ENCODE measurements around the gene SLC39A10.
"Not testable (repeated sequence)": the region's sequence is repeated elsewhere in the genome, so short reads cannot be mapped to it uniquely, and the experiment has no call there.

SLC39A10 gene

DNA sequence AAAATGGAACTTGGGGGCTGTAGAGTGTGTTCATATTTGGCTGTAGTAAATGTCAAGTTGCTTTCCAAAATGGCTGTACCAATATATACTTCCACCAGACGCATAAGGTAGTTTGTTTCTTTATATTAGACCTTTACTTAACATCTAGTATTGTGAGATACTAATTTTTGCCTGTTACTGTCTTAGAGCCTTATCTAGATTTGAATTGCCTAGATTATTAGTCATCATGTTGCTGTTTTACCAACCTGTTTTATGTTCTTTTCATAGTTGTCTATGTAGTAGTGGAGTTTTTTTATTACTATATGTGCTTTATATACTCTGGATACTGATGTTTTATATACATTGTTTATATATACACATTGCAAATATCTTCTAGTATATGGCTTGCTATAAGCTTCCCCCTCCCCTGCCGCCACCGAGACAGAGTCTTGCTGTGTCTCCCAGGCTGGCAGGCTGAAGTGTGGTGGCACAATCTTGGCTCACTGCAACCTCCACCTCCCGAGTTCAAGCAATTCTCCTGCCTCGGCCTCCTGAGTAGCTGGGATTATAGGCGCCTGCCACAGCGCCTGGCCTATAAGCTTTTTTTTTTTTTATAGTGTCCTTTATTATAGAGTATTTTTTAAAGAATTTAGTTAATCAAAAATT lies 18.9 kb downstream of the SLC39A10 start:
- DNase-seq: no peak

DNA sequence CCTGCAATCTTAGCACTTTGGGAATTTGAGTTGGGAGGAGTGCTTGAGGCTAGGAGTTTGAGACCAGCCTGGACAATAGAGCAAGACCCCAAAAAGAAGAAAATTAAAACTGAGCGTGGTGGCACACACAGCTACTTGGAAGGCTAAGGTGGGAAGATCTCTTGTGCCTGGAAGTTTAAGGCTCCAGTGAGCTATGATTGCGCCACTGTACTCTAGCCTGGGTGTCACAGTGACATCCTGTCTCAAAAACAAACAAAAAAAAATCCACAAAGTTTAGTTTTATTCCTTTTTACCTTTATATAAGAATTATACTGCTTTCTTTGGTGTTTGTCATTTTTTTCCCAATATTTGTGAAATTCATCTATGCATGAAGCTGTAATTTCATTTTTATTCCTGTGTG lies 20.3 kb downstream of the SLC39A10 start:
- DNase-seq: no peak

DNA sequence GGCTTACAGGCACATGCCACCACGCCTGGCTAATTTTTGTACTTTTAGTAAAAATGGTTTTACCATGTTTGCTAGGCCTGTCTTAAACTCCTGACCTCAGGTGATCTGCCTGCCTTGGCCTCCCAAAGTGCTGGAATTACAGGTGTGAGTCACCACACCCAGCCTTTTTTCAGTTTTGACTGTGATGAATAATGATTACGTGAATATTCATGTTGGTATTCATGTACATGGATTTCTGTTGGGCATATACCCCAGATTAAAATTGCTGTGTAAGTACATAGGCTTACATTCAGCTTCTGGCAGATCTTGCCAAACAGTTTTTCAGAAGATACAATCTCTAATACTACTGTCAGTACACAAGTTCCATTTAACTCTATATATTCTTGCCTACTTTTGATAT lies 20.9 kb downstream of the SLC39A10 start:
- DNase-seq: no peak

DNA sequence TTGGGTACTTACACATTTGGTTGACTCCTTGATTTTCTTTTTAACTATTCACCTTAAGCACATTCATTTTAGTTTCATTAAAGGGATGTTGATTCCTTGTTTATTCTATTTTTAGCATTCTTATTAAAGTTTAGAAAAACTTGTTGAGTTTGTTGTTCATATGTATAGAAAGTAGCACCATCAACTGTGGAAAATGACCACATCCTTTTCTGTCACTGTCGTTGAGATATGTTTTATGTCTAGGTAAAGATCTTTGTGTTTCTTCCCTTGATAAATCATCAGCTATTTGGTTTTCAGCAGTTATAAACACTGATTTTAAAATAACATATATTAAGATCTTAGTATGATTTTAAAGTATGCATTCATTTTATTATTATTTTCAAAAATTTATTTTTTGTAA lies 25.1 kb downstream of the SLC39A10 start:
- no peak for DNase-seq

- no peak for DNase-seq
These were observed 26.1 kb downstream of the SLC39A10 start for GRCh38 chr2:195683174-195683573.

- no peak for DNase-seq
These were observed 29.5 kb downstream of the SLC39A10 start for GRCh38 chr2:195686564-195686963.

- no peak for DNase-seq
These were observed 30.5 kb downstream of the SLC39A10 start for GRCh38 chr2:195687320-195688086.

DNA sequence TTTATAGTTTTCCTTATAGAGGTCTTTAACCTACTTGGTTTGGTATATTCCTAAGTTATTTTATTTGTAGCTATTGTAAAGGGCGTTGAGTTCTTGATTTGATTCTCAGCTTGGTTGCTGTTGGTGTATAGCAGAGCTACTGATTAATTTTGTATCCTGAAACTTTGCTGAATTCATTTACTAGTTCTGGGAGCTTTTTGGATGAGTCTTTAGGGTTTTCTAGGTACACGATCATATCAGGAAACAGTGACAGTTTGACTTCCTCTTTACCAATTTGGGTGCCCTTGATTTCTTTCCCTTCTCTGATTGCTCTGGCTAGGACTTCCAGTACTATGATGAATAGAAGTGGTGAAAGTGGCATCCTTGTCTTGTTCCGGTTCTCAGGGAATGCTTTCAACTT lies 35.5 kb downstream of the SLC39A10 start:
- DNase-seq: not testable (repeated sequence)

DNA sequence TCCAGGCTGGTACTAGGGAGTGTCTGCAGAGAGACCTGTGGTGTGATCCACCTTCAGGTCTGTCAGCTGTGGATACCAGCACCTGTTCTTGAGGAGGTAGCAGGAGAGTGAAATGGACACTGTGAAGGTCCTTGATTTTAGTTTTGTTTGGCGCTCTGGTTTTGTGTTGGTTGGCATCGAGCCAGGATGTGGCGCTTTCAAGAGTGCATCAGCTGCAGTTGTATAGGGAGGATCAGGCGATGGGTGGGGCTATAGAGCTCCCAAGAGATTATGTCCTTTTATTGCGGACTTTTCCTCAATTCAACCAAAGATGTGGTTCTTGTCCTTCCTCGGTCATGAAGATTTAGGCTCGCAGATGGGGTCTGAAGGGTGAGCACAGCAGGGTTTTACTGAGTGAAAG lies 37.5 kb downstream of the SLC39A10 start:
- DNase-seq: no peak

DNA sequence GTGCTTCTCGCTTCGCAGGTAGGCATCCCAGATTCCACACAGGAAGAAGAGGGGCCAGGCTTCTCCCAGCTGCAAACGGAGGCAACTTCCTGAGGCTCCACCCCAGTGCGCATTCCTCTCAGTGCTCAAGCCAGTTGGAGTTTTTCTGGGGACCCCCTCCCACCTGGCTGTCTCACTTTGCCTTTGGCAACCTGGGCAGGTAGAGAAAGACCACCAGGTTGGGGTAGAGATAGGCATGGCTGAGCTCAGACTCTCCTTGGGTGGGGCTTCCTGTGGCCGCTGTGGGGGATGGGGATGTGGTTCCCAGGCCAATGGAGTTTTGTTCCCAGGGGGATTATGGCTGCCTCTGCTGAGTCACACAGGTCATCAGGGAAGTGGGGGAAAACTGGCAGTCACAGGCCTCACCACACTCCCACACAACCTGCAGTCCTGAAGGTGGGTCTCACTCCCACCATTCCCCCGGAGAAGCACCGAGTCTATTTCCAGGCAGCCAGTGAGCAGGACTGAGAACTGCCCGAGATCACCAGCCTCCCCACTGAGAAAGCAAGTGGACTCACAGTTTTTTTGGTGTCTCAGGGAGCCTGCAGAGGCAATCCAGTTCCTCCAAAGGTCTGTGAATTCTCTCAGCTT lies 38.1 kb downstream of the SLC39A10 start:
- no peak for DNase-seq

GRCh38 chr2:195696012-195696411 lies 39.0 kb downstream of the SLC39A10 start:
- no peak for DNase-seq

DNA sequence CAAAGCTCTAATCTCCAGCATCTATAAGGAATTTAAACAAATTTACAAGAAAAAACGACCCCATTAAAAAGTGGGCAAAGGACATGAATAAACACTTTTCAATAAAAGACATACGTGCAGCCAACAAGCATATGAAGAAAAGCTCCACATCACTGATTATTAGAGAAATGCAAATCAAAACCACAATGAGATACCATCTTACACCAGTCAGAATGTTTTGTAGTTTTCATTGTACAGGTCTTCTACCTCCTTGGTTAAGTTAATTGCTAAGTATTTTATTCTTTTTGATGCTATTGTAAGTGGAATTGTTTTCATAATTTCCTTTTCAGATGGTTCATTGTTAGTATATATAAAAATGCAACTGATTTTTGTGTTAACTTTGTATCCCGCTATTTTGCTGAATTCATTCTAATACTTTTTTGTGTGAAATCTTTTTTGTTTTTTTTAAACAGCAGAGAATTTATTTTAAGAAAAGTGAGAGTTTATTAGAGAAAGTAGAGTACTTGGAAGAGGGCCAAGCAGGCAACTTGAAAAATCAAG lies 40.7 kb downstream of the SLC39A10 start:
- DNase-seq: no peak

DNA sequence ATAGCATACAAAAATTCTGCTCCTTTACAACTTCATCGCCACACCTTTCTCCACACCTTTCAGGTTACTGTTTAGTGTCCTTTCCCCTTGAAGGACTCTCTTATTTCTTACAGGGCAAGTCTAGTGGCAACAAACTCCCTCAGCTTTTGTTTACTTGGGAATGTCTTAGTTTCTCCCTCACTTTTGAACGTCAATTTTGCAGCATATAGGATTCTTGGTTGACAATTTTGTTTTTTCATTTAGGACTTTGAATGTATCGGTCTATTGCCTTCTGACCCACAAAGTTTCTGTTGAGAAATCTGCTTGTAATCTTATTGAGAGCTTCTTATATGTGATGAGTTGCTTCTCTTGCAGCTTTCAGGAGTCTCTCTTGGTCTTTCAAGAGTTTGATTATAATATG lies 43.5 kb downstream of the SLC39A10 start:
- DNase-seq: no peak

GRCh38 chr2:195706161-195706900 lies 49.3 kb downstream of the SLC39A10 start:
- no peak for DNase-seq

GRCh38 chr2:195709901-195710806 lies 53.1 kb downstream of the SLC39A10 start:
- no peak for DNase-seq

GRCh38 chr2:195711478-195711877 lies 54.5 kb downstream of the SLC39A10 start:
- no peak for DNase-seq

- DNase-seq: no peak
These were observed 59.4 kb downstream of the SLC39A10 start for GRCh38 chr2:195716466-195716865.

- DNase-seq: no peak
These were observed 64.0 kb downstream of the SLC39A10 start for GRCh38 chr2:195721042-195721441.

DNA sequence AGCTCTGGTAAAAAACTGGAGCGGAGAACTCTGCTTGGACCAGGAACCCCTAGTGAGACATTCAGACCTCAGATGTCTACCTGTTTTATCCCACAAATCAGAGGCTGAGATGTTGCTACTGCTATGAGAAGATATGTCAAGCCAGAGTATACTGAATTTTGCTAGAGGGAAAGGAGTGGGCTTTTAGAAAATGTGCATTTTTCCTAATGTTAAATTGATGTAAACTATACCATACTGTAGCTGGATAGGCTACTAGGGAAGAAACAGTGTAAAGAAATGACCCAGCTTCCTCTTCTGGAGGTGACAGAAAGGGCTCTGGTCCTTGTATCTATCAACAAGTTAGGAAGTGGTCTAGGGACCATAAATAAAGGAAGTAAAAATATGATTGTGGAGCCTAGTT lies 65.0 kb downstream of the SLC39A10 start:
- DNase-seq: no peak

- DNase-seq: no peak
These were observed 70.1 kb downstream of the SLC39A10 start for GRCh38 chr2:195727106-195727505.

DNA sequence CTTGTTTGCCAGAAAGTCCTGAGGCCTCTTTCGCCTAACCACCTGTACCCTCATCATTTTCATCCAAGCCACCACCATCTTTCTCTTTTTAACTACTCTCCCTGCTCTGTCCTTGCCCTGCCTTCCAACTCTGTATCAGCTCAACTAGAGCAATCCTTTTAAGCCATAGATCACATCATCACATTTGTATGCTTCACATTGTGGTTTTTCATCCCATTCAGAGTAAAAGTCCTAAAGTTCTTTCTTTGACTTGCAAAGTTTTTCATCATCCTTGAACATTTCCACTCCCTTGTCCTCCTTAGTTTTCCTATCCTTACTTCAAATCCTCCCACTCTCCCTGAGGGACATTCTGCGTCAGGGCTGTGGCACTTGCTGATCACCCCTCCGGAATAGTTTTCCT lies 73.9 kb downstream of the SLC39A10 start:
- DNase-seq: no peak

- no peak for DNase-seq
These were observed 75.5 kb downstream of the SLC39A10 start for GRCh38 chr2:195732574-195732973.
